Measurements from ENCODE around the gene MSGN1.

GRCh38 chr2:17867133-17867532, 50.9 kb downstream of the MSGN1 start:
- no peak for TF ChIP-seq POLR2A (IDR thresholded peaks at IDR 0.05)
- TF ChIP-seq CTCF (IDR thresholded peaks at IDR 0.05) = no peak
- TF ChIP-seq EP300 (IDR thresholded peaks at IDR 0.05; ENCODE audit: low read depth) = no peak
- no peak for TF ChIP-seq POLR2AphosphoS5 (IDR thresholded peaks at IDR 0.05)
